ENCODE results near the gene HERC5. TPM values are rescaled to one million over a fixed set of nuclear protein-coding genes. Genes with fewer than 3 reads are reported as not detected.

The HERC5 gene
- total and polyA plus RNA-seq, 2 donors (not counting 1 experiment from before 2014, with no cell fraction given), result 0.23 to 3.3 TPM

DNA sequence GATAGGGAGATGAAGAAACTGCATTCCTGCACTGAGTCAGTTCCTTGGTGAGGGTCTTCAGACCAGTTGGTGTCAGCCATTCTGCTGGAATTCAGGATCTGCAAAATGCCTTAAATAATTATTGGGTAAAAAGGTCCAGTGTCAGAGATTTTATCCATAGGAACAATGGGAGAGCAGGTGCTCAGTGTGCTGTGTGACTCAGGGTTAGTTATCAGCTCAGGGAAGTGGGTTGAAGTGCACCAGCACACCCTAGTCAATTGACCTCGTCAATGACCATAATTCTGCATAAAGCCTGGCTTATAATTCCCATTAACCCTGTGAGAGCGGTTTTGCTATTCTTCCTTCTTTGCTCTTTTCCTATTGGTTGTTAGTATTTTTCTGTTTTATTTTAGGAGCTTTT is 40.9 kb upstream of the HERC5 start:
- Histone ChIP-seq H4K20me1 (ENCODE audit: control insufficient read depth, extremely low read depth, insufficient read depth, low read length) (no peaks in the 10 kb centered on the region), H2AFZ (ENCODE audit: low read length) (no peak overlapping the region), H3K27me3 (ENCODE audit: control insufficient read depth, insufficient read depth, low read length) (no peaks in the 10 kb centered on the region), H3K9ac (ENCODE audit: insufficient read depth, low read length) (no peak overlapping the region), H3K4me2 (ENCODE audit: extremely low read depth, insufficient read depth, low read length) (no peak overlapping the region), H3K9me3 (ENCODE audit: control insufficient read depth, insufficient read depth, low read depth, low read length) (no peaks in the 10 kb centered on the region), H3K4me3 (replicated peaks in 1 of 4; ENCODE audit: control extremely low read depth in 1 of 4, insufficient read depth in 1 of 4, low read depth in 3 of 4, low read length in 4 of 4) (no peak overlapping the region), H3K4me1 (ENCODE audit: control insufficient read depth, extremely low read depth, insufficient read depth, low read length) (no peaks in the 10 kb centered on the region), H3K36me3 (ENCODE audit: control insufficient read depth, insufficient read depth, low read length) (no peaks in the 10 kb centered on the region), H3K79me2 (ENCODE audit: control insufficient read depth, insufficient read depth, low read length) (no peaks in the 10 kb centered on the region), H3K27ac (ENCODE audit: insufficient read depth, low read length) (no peak overlapping the region)
- no peak for DNase-seq (ENCODE audit: low read depth in 2 of 2)
- TF ChIP-seq EZH2 (IDR thresholded peaks at IDR 0.05; ENCODE audit: low read length, missing control alignments), result no peak
- TF ChIP-seq, protein P1, sequence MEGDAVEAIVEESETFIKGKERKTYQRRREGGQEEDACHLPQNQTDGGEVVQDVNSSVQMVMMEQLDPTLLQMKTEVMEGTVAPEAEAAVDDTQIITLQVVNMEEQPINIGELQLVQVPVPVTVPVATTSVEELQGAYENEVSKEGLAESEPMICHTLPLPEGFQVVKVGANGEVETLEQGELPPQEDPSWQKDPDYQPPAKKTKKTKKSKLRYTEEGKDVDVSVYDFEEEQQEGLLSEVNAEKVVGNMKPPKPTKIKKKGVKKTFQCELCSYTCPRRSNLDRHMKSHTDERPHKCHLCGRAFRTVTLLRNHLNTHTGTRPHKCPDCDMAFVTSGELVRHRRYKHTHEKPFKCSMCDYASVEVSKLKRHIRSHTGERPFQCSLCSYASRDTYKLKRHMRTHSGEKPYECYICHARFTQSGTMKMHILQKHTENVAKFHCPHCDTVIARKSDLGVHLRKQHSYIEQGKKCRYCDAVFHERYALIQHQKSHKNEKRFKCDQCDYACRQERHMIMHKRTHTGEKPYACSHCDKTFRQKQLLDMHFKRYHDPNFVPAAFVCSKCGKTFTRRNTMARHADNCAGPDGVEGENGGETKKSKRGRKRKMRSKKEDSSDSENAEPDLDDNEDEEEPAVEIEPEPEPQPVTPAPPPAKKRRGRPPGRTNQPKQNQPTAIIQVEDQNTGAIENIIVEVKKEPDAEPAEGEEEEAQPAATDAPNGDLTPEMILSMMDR (conservative IDR thresholded peaks at IDR 0.05 in 1 of 2, IDR thresholded peaks at IDR 0.05 in 1 of 2; ENCODE audit: low read depth in 1 of 2, low read length in 2 of 2), result no peak

DNA sequence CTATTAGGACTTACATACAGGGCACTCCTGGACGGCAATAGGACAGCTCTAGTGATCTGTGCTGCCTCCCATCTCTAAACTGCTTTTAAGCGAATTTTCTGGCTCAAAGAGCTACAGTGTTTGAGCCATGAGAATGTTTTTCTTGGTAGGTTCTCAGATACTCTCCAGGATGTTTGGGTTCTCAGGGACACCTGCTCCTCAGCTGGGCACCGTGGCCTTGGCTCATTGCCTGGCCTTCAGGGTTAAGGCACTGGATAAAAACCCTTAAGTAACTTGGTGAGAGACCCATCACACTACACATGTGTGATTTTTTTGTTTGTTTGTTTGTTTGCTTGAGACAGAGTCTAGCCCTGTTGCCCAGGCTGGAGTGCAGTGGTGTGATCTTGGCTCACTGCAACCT is 38.5 kb upstream of the HERC5 start:
- Histone ChIP-seq H3K27me3 (ENCODE audit: control insufficient read depth, insufficient read depth, low read length) (no peaks in the 10 kb centered on the region), H3K4me2 (ENCODE audit: extremely low read depth, insufficient read depth, low read length) (no peak overlapping the region), H3K27ac (ENCODE audit: insufficient read depth, low read length) (no peak overlapping the region), H3K36me3 (ENCODE audit: control insufficient read depth, insufficient read depth, low read length) (no peaks in the 10 kb centered on the region), H3K79me2 (ENCODE audit: control insufficient read depth, insufficient read depth, low read length) (no peaks in the 10 kb centered on the region), H2AFZ (ENCODE audit: low read length) (no peak overlapping the region), H3K9ac (ENCODE audit: insufficient read depth, low read length) (no peak overlapping the region), H3K9me3 (ENCODE audit: control insufficient read depth, insufficient read depth, low read depth, low read length) (no peaks in the 10 kb centered on the region), H4K20me1 (ENCODE audit: control insufficient read depth, extremely low read depth, insufficient read depth, low read length) (no peaks in the 10 kb centered on the region), H3K4me3 (replicated peaks in 1 of 4; ENCODE audit: control extremely low read depth in 1 of 4, insufficient read depth in 1 of 4, low read depth in 3 of 4, low read length in 4 of 4) (no peak overlapping the region), H3K4me1 (ENCODE audit: control insufficient read depth, extremely low read depth, insufficient read depth, low read length) (no peaks in the 10 kb centered on the region)
- no peak for DNase-seq (ENCODE audit: low read depth in 2 of 2)
- TF ChIP-seq, protein P1 (conservative IDR thresholded peaks at IDR 0.05 in 1 of 2, IDR thresholded peaks at IDR 0.05 in 1 of 2; ENCODE audit: low read depth in 1 of 2, low read length in 2 of 2), result no peak
- no peak for TF ChIP-seq EZH2 (IDR thresholded peaks at IDR 0.05; ENCODE audit: low read length, missing control alignments)

DNA sequence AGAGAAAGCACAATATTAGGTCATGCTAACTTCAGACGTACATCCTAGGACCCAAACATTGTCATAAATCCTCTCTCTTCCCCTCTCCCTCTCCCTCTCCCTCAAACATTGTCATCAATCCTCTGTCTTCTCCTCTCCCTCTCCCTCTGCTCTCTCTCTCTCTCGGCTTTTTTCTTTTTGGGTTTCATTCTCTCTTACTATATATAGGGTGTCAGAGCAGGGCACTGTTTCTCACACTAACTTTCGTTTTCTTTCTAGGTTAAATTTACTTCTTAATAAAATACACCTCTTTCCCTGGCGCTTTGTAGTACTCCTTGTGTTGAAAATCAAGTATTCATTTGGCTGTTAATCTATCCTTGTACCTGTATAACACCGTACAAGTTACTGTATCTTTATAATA is 37.0 kb upstream of the HERC5 start:
- H4K20me1 ChIP-seq (ENCODE audit: control insufficient read depth, extremely low read depth, insufficient read depth, low read length), result no peaks in the 10 kb centered on the region
- H3K79me2 ChIP-seq (ENCODE audit: control insufficient read depth, insufficient read depth, low read length), result no peaks in the 10 kb centered on the region
- H3K4me1 ChIP-seq (ENCODE audit: control insufficient read depth, extremely low read depth, insufficient read depth, low read length), result no peaks in the 10 kb centered on the region
- no peak overlapping the region for H2AFZ ChIP-seq (ENCODE audit: low read length)
- no peaks in the 10 kb centered on the region for H3K9me3 ChIP-seq (ENCODE audit: control insufficient read depth, insufficient read depth, low read depth, low read length)
- H3K27me3 ChIP-seq (ENCODE audit: control insufficient read depth, insufficient read depth, low read length), result no peaks in the 10 kb centered on the region
- no peak overlapping the region for H3K4me2 ChIP-seq (ENCODE audit: extremely low read depth, insufficient read depth, low read length)
- no peak overlapping the region for H3K9ac ChIP-seq (ENCODE audit: insufficient read depth, low read length)
- H3K27ac ChIP-seq (ENCODE audit: insufficient read depth, low read length), result no peak overlapping the region
- DNase-seq (ENCODE audit: low read depth in 2 of 2), result no peak
- TF ChIP-seq, protein P1 (conservative IDR thresholded peaks at IDR 0.05 in 1 of 2, IDR thresholded peaks at IDR 0.05 in 1 of 2; ENCODE audit: low read depth in 1 of 2, low read length in 2 of 2), result no peak
- TF ChIP-seq EZH2 (IDR thresholded peaks at IDR 0.05; ENCODE audit: low read length, missing control alignments), result no peak
- no peak overlapping the region for H3K4me3 ChIP-seq (replicated peaks in 1 of 4; ENCODE audit: control extremely low read depth in 1 of 4, insufficient read depth in 1 of 4, low read depth in 3 of 4, low read length in 4 of 4)
- H3K36me3 ChIP-seq (ENCODE audit: control insufficient read depth, insufficient read depth, low read length), result no peaks in the 10 kb centered on the region
